Prostate gland (tissue), 2 donors: ENCODE results near the gene PFN1.

ENCODE experiments used
- CTCF ChIP-seq, 4 experiments: fragments of 200-600 bp in 2 of 4; fragments of 450-650 bp in 2 of 4; sonication (generic) in 2 of 4; IDR thresholded peaks; 1 replicate in 3 of 4; 2 replicates in 1 of 4; pipeline ENCODE4 v1.5.1; 2016 to 2019; ENCODE audit warnings: antibody characterized with exemption in 4 of 4, mild to moderate bottlenecking in 2 of 4, moderate library complexity in 2 of 4
- POLR2A ChIP-seq: fragments of 450-650 bp; IDR thresholded peaks from one replicate; pipeline ENCODE4 v1.6.1; 2016; ENCODE audit warnings: antibody characterized with exemption, mild to moderate bottlenecking

DNA sequence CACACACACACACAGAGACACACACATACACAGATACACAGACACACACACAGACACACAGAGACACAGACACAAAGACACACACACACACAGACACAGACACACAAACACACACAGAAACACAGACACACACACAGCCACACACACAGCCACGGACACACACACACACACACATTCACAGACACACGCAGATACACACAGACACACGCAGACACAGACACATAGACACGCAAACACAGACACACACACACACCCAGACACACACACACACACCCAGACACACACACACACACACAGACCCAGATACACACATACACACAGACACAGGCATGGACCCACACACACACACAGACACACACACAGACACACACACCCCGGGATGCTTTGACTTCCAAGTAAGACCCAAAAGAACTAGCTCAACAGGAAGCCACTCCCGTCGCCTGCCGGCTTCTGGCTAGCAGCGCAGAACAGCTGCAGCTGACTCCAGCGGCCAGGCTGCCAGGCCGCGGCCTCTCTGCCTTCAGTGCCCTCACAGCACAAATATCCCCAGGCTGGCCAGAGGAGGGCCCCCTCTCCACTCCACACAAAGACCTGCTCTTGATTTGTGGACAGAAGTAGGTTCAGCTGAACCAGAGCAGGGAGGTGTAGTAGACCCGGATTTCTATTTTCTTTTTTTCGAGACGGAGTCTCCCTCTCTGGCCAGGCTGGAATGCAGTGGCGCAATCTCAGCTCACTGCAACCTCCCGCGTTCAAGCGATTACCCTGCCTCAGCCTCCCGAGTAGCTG, 39.4 kb downstream of the PFN1 start:
- TF ChIP-seq CTCF (IDR thresholded peaks at IDR 0.05), result peak; percentile 53 to 92 (median 68)
- peak; percentile 21 for TF ChIP-seq POLR2A
